ENCODE data around the gene UST. TPM values are rescaled to one million over a fixed set of nuclear protein-coding genes. Genes with fewer than 3 reads are reported as not detected.
A peak's percentile ranks its signal among the peaks of the same experiment; 100 is the strongest.

UST gene
- total and polyA plus RNA-seq, 2 of the 8 experiments (the other 6 are each of a cell fraction or from before 2014, with no cell fraction given), result 13.5 to 34.5 TPM

- Histone ChIP-seq H3K36me3 (ENCODE audit: control insufficient read depth in 2 of 4, insufficient read depth in 4 of 4, low read length in 3 of 4) (peaks cover 0 to 15% (median 1%) of the 10 kb centered on the region in 4 experiments; a peak in 1 of 8 replicates), H3K27ac (ENCODE audit: low read depth, low read length) (no peak overlapping the region), H3K23me2 (ENCODE audit: low read depth, low read length) (no peaks in the 10 kb centered on the region), H3K79me2 (ENCODE audit: control insufficient read depth in 1 of 2, insufficient read depth in 2 of 2, low read length in 2 of 2) (peaks cover 0 to 3% of the 10 kb centered on the region in 2 experiments; a peak in 1 of 4 replicates), H3K79me1 (ENCODE audit: low read depth, low read length) (0 out of 2 replicates have a peak, but pooled peaks cover 2% of the 10 kb centered on the region), H2BK15ac (ENCODE audit: low read length) (no peak overlapping the region), H4K20me1 (replicated peaks in 1 of 2; ENCODE audit: control insufficient read depth in 1 of 2, insufficient read depth in 2 of 2, low read length in 2 of 2) (no peaks in the 10 kb centered on the region), H3K4me2 (ENCODE audit: insufficient read depth in 1 of 2, low read depth in 2 of 2, low read length in 2 of 2) (no peak overlapping the region), H2BK20ac (ENCODE audit: low read length) (no peak overlapping the region), H3K18ac (ENCODE audit: extremely low read depth, low read length) (no peak overlapping the region), H2BK120ac (replicated peaks; ENCODE audit: low read depth, low read length) (no peak overlapping the region), H3K4me3 (ENCODE audit: extremely low read depth in 1 of 4, insufficient read depth in 2 of 4, low read depth in 3 of 4, low read length in 4 of 4) (no peak overlapping the region), H4K5ac (ENCODE audit: insufficient read length, low read depth, low read length) (no peak overlapping the region), H4K8ac (ENCODE audit: extremely low read depth, insufficient read depth, low read length) (no peak overlapping the region), H3K9me3 (ENCODE audit: insufficient read depth in 2 of 2, low read depth in 1 of 2, low read length in 1 of 2) (no peaks in the 10 kb centered on the region), H3K23ac (ENCODE audit: insufficient read length) (no peak overlapping the region), H3K4me1 (replicated peaks in 1 of 4; ENCODE audit: control insufficient read depth in 3 of 4, insufficient read depth in 4 of 4, low read length in 3 of 4) (peaks cover under 1 to 5% (median 2%) of the 10 kb centered on the region in 4 experiments; a peak in 4 of 7 replicates), H3K56ac (replicated peaks; ENCODE audit: insufficient read length, low read depth, low read length) (no peak overlapping the region), H3K9ac (replicated peaks in 1 of 4; ENCODE audit: extremely low read depth in 1 of 4, low read depth in 3 of 4, low read length in 3 of 4) (no peak overlapping the region), H4K91ac (replicated peaks; ENCODE audit: insufficient read length, low read length) (no peak overlapping the region), H3K14ac (ENCODE audit: insufficient read length) (no peak overlapping the region), H3K4ac (replicated peaks; ENCODE audit: insufficient read length, low read depth, low read length) (no peak overlapping the region), H2BK5ac (ENCODE audit: low read depth, low read length) (no peak overlapping the region), H2BK12ac (ENCODE audit: low read depth, low read length) (no peak overlapping the region), H2AFZ (ENCODE audit: low read length) (no peak overlapping the region), H3K27me3 (replicated peaks in 1 of 4; ENCODE audit: control insufficient read depth in 3 of 4, extremely low read depth in 1 of 4, insufficient read depth in 3 of 4, low read length in 3 of 4) (no peaks in the 10 kb centered on the region), H2AK5ac (ENCODE audit: low read depth, low read length) (no peak overlapping the region)
- ChIA-PET POLR2A (ENCODE audit: partially characterized antibody) (no interaction called here), CTCF (ENCODE audit: partially characterized antibody) (interaction anchor here (1.0 kb wide), 1 partner anchor 11 kb away, joined by 3 read pairs; no protein-coding TSS in a partner anchor)
- TF ChIP-seq NRF1 (IDR thresholded peaks at IDR 0.05; ENCODE audit: low read depth, low read length) (no peak), CBX8 (IDR thresholded peaks at IDR 0.05; ENCODE audit: borderline replicate concordance, low read depth, low read length) (no peak), SP2 (IDR thresholded peaks at IDR 0.05; ENCODE audit: low read length) (no peak), MAX (IDR thresholded peaks at IDR 0.05) (no peak), SUZ12 (IDR thresholded peaks at IDR 0.05; ENCODE audit: low read length) (no peak), BRCA1 (IDR thresholded peaks at IDR 0.05; ENCODE audit: low read depth, low read length) (no peak), TCF12 (IDR thresholded peaks at IDR 0.05; ENCODE audit: low read depth, low read length) (no peak), ASH2L (IDR thresholded peaks at IDR 0.05; ENCODE audit: low read length) (no peak), PHF8 (conservative IDR thresholded peaks at IDR 0.05; ENCODE audit: low read depth, low read length) (no peak), SIN3A (conservative IDR thresholded peaks at IDR 0.05 in 1 of 2, IDR thresholded peaks at IDR 0.05 in 1 of 2; ENCODE audit: low read depth in 1 of 2, low read length in 2 of 2) (no peak)
- TF ChIP-seq, protein P1, sequence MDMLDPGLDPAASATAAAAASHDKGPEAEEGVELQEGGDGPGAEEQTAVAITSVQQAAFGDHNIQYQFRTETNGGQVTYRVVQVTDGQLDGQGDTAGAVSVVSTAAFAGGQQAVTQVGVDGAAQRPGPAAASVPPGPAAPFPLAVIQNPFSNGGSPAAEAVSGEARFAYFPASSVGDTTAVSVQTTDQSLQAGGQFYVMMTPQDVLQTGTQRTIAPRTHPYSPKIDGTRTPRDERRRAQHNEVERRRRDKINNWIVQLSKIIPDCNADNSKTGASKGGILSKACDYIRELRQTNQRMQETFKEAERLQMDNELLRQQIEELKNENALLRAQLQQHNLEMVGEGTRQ (IDR thresholded peaks at IDR 0.05; ENCODE audit: low read length), result no peak
- peak in 1 of 2 experiments; percentile 11 for DNase-seq (ENCODE audit: low read depth in 1 of 2, low spot score in 2 of 2)
- WGBS, 2 experiments (ENCODE audit: extremely low coverage in 1 of 2, insufficient coverage in 1 of 2, insufficient read length in 1 of 2, insufficient replicate concordance in 2 of 2, low coverage in 1 of 2, low lambda C conversion rate in 2 of 2, missing lambda C conversion rate in 1 of 2), result 88% methylated on average over 13 of the region's 13 CpGs; no CpG with 5 or more reads in 1 of the 2 experiments
- FAIRE-seq, result no peak
Observed at GRCh38 chr6:148890652-148891404, 144.0 kb downstream of the UST start.

Data from H1 (cell line).